ENCODE measurements around the gene NREP. TPM values are rescaled to one million over a fixed set of nuclear protein-coding genes. Genes with fewer than 3 reads are reported as not detected.

The NREP gene
- total and polyA plus RNA-seq, 2 experiments from 2014 or later, result 260 to 300 TPM

DNA sequence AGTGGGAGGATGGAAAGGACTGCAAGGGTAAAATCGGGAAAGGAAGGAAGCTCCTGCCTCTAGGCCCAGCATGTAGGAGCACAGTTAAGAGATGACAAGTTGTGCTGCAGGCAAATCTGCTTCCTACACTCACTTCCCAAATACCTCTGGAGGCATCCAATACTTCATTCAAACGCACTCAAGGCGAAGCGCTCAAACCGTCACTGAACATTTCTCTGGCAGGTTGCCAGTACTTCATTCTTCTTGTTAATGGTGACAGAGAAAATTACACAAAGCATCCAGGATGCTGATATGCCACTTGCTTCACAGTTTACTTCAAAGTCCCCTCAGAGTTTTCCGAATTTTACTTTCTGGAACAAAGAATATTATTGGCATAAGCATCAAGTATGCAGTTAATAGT, 59.8 kb downstream of the NREP start:
- H3K27me3 ChIP-seq (ENCODE audit: insufficient read depth), result no peaks in the 10 kb centered on the region
- Mint-ChIP-seq H3K27ac (no peak overlapping the region), H3K4me3 (no peak overlapping the region), H3K4me1 (peaks cover 15% of the 10 kb centered on the region), H3K9me3 (no peaks in the 10 kb centered on the region), H3K27me3 (ENCODE audit: insufficient read depth, low read depth, poor library complexity) (no peaks in the 10 kb centered on the region), H3K36me3 (ENCODE audit: low read depth) (no peaks in the 10 kb centered on the region)
- no peak overlapping the region for H3K4me2 ChIP-seq
- H4K20me1 ChIP-seq (replicated peaks; ENCODE audit: insufficient read depth), result no peaks in the 10 kb centered on the region
- H2AFZ ChIP-seq, result no peak overlapping the region
- no peaks in the 10 kb centered on the region for H3K9me2 ChIP-seq (ENCODE audit: insufficient read depth)
- H3F3A ChIP-seq (replicated peaks; ENCODE audit: low read depth), result no peaks in the 10 kb centered on the region
- DNase-seq (ENCODE audit: low spot score) (no peak), ATAC-seq (no peak)
- no peaks in the 10 kb centered on the region for H3K79me2 ChIP-seq (replicated peaks; ENCODE audit: insufficient read depth)
- H3K4me3 ChIP-seq, result no peak overlapping the region
- TF ChIP-seq STAT1 (IDR thresholded peaks at IDR 0.05; ENCODE audit: unreplicated experiment) (no peak), ZNF331 (CRISPR knock-in tag; IDR thresholded peaks at IDR 0.05; ENCODE audit: low read depth) (no peak), POLR2AphosphoS5 (IDR thresholded peaks at IDR 0.05; ENCODE audit: low read depth) (no peak), CREB1 (CRISPR knock-in tag; IDR thresholded peaks at IDR 0.05; ENCODE audit: low read depth) (no peak), JUNB (IDR thresholded peaks at IDR 0.05; ENCODE audit: unreplicated experiment) (no peak)
- TF ChIP-seq, protein P1, sequence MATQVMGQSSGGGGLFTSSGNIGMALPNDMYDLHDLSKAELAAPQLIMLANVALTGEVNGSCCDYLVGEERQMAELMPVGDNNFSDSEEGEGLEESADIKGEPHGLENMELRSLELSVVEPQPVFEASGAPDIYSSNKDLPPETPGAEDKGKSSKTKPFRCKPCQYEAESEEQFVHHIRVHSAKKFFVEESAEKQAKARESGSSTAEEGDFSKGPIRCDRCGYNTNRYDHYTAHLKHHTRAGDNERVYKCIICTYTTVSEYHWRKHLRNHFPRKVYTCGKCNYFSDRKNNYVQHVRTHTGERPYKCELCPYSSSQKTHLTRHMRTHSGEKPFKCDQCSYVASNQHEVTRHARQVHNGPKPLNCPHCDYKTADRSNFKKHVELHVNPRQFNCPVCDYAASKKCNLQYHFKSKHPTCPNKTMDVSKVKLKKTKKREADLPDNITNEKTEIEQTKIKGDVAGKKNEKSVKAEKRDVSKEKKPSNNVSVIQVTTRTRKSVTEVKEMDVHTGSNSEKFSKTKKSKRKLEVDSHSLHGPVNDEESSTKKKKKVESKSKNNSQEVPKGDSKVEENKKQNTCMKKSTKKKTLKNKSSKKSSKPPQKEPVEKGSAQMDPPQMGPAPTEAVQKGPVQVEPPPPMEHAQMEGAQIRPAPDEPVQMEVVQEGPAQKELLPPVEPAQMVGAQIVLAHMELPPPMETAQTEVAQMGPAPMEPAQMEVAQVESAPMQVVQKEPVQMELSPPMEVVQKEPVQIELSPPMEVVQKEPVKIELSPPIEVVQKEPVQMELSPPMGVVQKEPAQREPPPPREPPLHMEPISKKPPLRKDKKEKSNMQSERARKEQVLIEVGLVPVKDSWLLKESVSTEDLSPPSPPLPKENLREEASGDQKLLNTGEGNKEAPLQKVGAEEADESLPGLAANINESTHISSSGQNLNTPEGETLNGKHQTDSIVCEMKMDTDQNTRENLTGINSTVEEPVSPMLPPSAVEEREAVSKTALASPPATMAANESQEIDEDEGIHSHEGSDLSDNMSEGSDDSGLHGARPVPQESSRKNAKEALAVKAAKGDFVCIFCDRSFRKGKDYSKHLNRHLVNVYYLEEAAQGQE (IDR thresholded peaks at IDR 0.05; ENCODE audit: unreplicated experiment), result no peak
- peaks cover 11% of the 10 kb centered on the region for H3K4me1 ChIP-seq (ENCODE audit: insufficient read depth)
- no peak overlapping the region for H3K27ac ChIP-seq (ENCODE audit: low read depth)
- no peaks in the 10 kb centered on the region for H3K36me3 ChIP-seq (ENCODE audit: insufficient read depth)

GRCh38 chr5:111695991-111696390, 61.0 kb downstream of the NREP start:
- no peak for TF ChIP-seq EZH2 (IDR thresholded peaks at IDR 0.05; ENCODE audit: low read depth, unreplicated experiment)
- TF ChIP-seq JUNB (IDR thresholded peaks at IDR 0.05; ENCODE audit: unreplicated experiment), result no peak
- no peak for TF ChIP-seq ZNF331 (CRISPR knock-in tag; IDR thresholded peaks at IDR 0.05; ENCODE audit: low read depth)
- no peak for TF ChIP-seq ZNF114 (CRISPR knock-in tag; IDR thresholded peaks at IDR 0.05)
- no peak for TF ChIP-seq CREB1 (CRISPR knock-in tag; IDR thresholded peaks at IDR 0.05; ENCODE audit: low read depth)
- TF ChIP-seq, protein P2, sequence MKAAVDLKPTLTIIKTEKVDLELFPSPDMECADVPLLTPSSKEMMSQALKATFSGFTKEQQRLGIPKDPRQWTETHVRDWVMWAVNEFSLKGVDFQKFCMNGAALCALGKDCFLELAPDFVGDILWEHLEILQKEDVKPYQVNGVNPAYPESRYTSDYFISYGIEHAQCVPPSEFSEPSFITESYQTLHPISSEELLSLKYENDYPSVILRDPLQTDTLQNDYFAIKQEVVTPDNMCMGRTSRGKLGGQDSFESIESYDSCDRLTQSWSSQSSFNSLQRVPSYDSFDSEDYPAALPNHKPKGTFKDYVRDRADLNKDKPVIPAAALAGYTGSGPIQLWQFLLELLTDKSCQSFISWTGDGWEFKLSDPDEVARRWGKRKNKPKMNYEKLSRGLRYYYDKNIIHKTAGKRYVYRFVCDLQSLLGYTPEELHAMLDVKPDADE (IDR thresholded peaks at IDR 0.05), result no peak
- H3K4me1 Mint-ChIP-seq, result peaks cover 15% of the 10 kb centered on the region
- H3K36me3 Mint-ChIP-seq (ENCODE audit: low read depth), result no peaks in the 10 kb centered on the region
- Histone ChIP-seq H3K4me1 (ENCODE audit: insufficient read depth) (peaks cover 11% of the 10 kb centered on the region), H3K36me3 (ENCODE audit: insufficient read depth) (no peaks in the 10 kb centered on the region), H3K4me3 (no peak overlapping the region), H4K20me1 (replicated peaks; ENCODE audit: insufficient read depth) (no peaks in the 10 kb centered on the region), H3K4me2 (peak overlapping the region; percentile 24; the same call in 1 of the 2 replicates), H2AFZ (no peak overlapping the region), H3K9me2 (ENCODE audit: insufficient read depth) (no peaks in the 10 kb centered on the region), H3K27ac (ENCODE audit: low read depth) (no peak overlapping the region), H3K27me3 (ENCODE audit: insufficient read depth) (no peaks in the 10 kb centered on the region), H3F3A (replicated peaks; ENCODE audit: low read depth) (no peaks in the 10 kb centered on the region), H3K79me2 (replicated peaks; ENCODE audit: insufficient read depth) (no peaks in the 10 kb centered on the region)
- no peak for DNase-seq (ENCODE audit: low spot score)
- H3K4me3 Mint-ChIP-seq, result no peak overlapping the region
- H3K27me3 Mint-ChIP-seq (ENCODE audit: insufficient read depth, low read depth, poor library complexity), result no peaks in the 10 kb centered on the region
- peak overlapping the region; percentile 42; the same call in 1 of the 2 replicates for H3K27ac Mint-ChIP-seq
- ATAC-seq, result no peak
- no peaks in the 10 kb centered on the region for H3K9me3 Mint-ChIP-seq

Measured in GM23338 (cell line).